Panc1 (cell line): Measurements from ENCODE around the gene KCNQ1. TPM values are rescaled to one million over a fixed set of nuclear protein-coding genes. Genes with fewer than 3 reads are reported as not detected.

Experiments
- ATAC-seq: fragments of 200-7000 bp; cut with Tn5 transposase; 2 replicates; pipeline ENCODE4 v1.9.1; 2020; ENCODE audit warnings: mild to moderate bottlenecking, moderate library complexity
- BruUV-seq: library from RNA; stranded (reverse); fragments of 400-500 nt; replicated peaks from 2 replicates; lab custom pipeline; 2021; lab: Mats Ljungman, UMichigan
- CTCF ChIA-PET: fragments of 300-600 bp; sonication (Branson Sonifier 250); formaldehyde crosslinking; loops from one replicate; lab custom pipeline; 2022; ENCODE audit warnings: antibody characterized with exemption; lab: Charles Lee
- POLR2A ChIA-PET: fragments of 300-600 bp; sonication (Branson Sonifier 250); formaldehyde crosslinking; loops from one replicate; lab custom pipeline; 2022; ENCODE audit warnings: antibody characterized with exemption; lab: Charles Lee
- DNase-seq: peaks from one replicate; pipeline ENCODE4 v3.0.0-alpha.2; 2010; ENCODE audit warnings: low read depth, low spot score
- H3K27ac ChIP-seq: 2 replicates; pipeline ENCODE4 v1.5.1; 2011; ENCODE audit warnings: mild to moderate bottlenecking, low read length, inconsistent platforms
- H3K27me3 ChIP-seq: fragments of 200-500 bp; sonication (Bioruptor generic); 2 replicates; pipeline ENCODE4 v1.6.0; 2014; ENCODE audit warnings: low read length, inconsistent platforms; ENCODE audit not compliant: control insufficient read depth, insufficient read depth
- H3K36me3 ChIP-seq: fragments of 200-500 bp; sonication (Bioruptor generic); 2 replicates; pipeline ENCODE4 v1.5.1; 2014; ENCODE audit warnings: inconsistent platforms, mild to moderate bottlenecking, low read length, moderate library complexity; ENCODE audit not compliant: control insufficient read depth, insufficient read depth
- H3K4me1 ChIP-seq: 2 replicates; pipeline ENCODE4 v1.5.1; 2011; ENCODE audit warnings: inconsistent platforms, mild to moderate bottlenecking, low read length, moderate library complexity; ENCODE audit not compliant: control insufficient read depth, insufficient read depth
- H3K4me3 ChIP-seq, 2 experiments: 2 replicates each; pipeline ENCODE4 v1.5.1; 2011 to 2012; ENCODE audit warnings: low read depth in 2 of 2, low read length in 2 of 2, mild to moderate bottlenecking in 2 of 2, inconsistent platforms in 1 of 2, moderate library complexity in 1 of 2
- H3K9me3 ChIP-seq: fragments of 200-500 bp; sonication (Bioruptor generic); 2 replicates; pipeline ENCODE4 v1.5.1; 2014; ENCODE audit warnings: low read depth, mild to moderate bottlenecking, inconsistent platforms, low read length, moderate library complexity; ENCODE audit not compliant: control insufficient read depth, insufficient read depth
- POLR2AphosphoS5 ChIP-seq: IDR thresholded peaks from 2 replicates; pipeline ENCODE4 v1.6.1; 2012; ENCODE audit warnings: mild to moderate bottlenecking, low read depth, low read length, moderate library complexity
- SIN3A ChIP-seq: IDR thresholded peaks from 2 replicates; pipeline ENCODE4 v1.6.1; 2012; ENCODE audit warnings: low read depth, mild to moderate bottlenecking, low read length, moderate library complexity, borderline replicate concordance; ENCODE audit not compliant: insufficient read depth
- TCF7L2 ChIP-seq: IDR thresholded peaks from 2 replicates; pipeline ENCODE4 v1.6.1; 2011; ENCODE audit warnings: mild to moderate bottlenecking, low read depth, low read length, inconsistent platforms
- in situ Hi-C: cut with HindIII; loops from 2 replicates; pipeline ENCODE4 v1.10.0; 2016; ENCODE audit warnings: low sequenced_read_pairs, low pct_unique_long_range_greater_than_20kb
- intact Hi-C: fragments of 100-400 bp; cut with micrococcal nuclease; formaldehyde crosslinking; loops from one replicate; pipeline ENCODE4 v1.10.0; 2022; ENCODE audit not compliant: unreplicated experiment
- total RNA-seq: library from RNA; stranded (reverse); gene quantifications from one replicate; pipeline ENCODE4 v1.2.1, GENCODE V29; 2021; ENCODE audit not compliant: unreplicated experiment
- TF ChIP-seq, protein P1 (sequence below): fragments of 450-650 bp; IDR thresholded peaks from 2 replicates; pipeline ENCODE4 v1.5.1; 2017; ENCODE audit warnings: mild to moderate bottlenecking
- TF ChIP-seq, protein P2 (sequence below), 2 experiments: IDR thresholded peaks; 2 replicates each; pipeline ENCODE4 v1.6.1; 2011 to 2012; ENCODE audit warnings: low read depth in 2 of 2, control low read depth in 1 of 2, low read length in 1 of 2, mild to moderate bottlenecking in 1 of 2, moderate library complexity in 1 of 2; ENCODE audit not compliant: insufficient read depth in 1 of 2

The KCNQ1 gene
- total RNA-seq, 1 experiment from 2014 or later = 1.0 TPM

DNA sequence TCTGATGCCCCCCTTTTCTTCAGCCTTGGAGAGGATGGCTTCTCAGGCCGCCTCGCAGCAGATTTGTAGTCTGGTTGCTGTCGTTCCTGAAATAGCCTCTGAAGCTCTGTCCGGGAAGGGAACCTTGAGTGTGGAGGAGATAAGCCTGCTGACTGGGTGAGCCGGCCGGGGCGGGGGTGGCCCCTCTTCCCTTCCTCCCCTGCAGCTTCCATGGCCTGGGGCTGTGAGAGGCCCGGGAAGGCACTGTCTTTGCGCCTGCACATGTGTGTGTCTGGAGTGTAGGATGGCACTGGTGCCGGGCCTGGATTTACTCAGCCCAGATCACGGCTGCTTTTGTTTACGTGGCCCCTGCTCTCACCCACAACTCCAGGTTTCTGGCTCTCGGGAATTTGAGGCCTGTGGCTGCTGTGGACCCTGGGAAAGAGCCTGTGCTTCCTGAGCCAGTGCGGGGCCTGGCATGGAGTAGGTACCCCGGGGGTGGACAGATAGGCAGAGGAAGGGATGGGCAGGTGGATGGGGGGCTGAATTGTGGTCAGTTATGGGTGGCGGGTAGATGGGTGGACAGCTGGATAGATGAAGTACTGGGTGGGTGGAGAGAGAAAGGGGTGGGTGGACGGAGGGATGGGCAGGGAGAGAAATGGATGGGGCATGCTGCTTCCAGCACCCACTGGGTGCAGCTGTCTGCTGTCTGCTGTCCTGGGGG is 16.6 kb downstream of the KCNQ1 start:
- intact Hi-C loops (no loop called here), in situ Hi-C loops (no loop called here)
- no peaks in the 10 kb centered on the region for H3K4me1 ChIP-seq
- TF ChIP-seq TCF7L2 = no peak
- ChIA-PET CTCF (no interaction called here), POLR2A (no interaction called here)
- ATAC-seq (no peak), DNase-seq (no peak)
- H3K36me3 ChIP-seq = no peaks in the 10 kb centered on the region
- H3K9me3 ChIP-seq = no peaks in the 10 kb centered on the region
- no TSS peak for BruUV-seq
- no peak overlapping the region for H3K4me3 ChIP-seq
- H3K27me3 ChIP-seq = no peaks in the 10 kb centered on the region; the same call in 1 of the 2 replicates
- H3K27ac ChIP-seq = no peak overlapping the region

DNA sequence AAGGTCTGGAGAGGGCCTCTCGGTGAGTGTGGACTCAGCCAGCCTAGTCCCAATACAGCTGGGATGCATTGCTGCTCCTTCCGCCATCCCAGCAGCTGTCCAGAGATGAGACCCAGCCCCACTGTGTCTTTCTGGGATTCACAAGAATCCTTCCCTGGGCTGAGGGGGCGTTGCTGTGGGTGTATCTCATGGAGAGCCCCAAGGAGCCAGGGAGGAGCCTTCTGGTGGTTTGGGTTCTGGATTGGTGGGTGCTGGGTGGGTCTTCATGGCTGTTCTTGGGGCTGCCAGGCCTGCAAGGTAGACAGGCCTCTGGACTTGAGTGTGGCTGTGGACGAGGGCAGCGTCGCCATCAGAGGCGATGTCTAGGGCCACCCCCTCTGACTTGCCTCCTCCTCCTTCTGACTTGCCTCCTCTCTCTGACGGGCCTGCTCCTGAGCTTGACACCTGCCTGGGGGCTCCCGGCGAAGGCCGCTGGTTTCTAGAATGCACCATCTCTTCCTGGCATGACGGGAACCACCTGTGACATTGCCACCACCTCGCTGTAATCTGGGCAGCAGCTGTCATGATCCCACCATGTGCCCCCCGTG is 17.2 kb downstream of the KCNQ1 start:
- CTCF ChIA-PET = no interaction called here
- TF ChIP-seq POLR2AphosphoS5 (no peak), TCF7L2 (no peak), SIN3A (no peak)
- TF ChIP-seq, protein P1, sequence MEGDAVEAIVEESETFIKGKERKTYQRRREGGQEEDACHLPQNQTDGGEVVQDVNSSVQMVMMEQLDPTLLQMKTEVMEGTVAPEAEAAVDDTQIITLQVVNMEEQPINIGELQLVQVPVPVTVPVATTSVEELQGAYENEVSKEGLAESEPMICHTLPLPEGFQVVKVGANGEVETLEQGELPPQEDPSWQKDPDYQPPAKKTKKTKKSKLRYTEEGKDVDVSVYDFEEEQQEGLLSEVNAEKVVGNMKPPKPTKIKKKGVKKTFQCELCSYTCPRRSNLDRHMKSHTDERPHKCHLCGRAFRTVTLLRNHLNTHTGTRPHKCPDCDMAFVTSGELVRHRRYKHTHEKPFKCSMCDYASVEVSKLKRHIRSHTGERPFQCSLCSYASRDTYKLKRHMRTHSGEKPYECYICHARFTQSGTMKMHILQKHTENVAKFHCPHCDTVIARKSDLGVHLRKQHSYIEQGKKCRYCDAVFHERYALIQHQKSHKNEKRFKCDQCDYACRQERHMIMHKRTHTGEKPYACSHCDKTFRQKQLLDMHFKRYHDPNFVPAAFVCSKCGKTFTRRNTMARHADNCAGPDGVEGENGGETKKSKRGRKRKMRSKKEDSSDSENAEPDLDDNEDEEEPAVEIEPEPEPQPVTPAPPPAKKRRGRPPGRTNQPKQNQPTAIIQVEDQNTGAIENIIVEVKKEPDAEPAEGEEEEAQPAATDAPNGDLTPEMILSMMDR = no peak
- TF ChIP-seq, protein P2, sequence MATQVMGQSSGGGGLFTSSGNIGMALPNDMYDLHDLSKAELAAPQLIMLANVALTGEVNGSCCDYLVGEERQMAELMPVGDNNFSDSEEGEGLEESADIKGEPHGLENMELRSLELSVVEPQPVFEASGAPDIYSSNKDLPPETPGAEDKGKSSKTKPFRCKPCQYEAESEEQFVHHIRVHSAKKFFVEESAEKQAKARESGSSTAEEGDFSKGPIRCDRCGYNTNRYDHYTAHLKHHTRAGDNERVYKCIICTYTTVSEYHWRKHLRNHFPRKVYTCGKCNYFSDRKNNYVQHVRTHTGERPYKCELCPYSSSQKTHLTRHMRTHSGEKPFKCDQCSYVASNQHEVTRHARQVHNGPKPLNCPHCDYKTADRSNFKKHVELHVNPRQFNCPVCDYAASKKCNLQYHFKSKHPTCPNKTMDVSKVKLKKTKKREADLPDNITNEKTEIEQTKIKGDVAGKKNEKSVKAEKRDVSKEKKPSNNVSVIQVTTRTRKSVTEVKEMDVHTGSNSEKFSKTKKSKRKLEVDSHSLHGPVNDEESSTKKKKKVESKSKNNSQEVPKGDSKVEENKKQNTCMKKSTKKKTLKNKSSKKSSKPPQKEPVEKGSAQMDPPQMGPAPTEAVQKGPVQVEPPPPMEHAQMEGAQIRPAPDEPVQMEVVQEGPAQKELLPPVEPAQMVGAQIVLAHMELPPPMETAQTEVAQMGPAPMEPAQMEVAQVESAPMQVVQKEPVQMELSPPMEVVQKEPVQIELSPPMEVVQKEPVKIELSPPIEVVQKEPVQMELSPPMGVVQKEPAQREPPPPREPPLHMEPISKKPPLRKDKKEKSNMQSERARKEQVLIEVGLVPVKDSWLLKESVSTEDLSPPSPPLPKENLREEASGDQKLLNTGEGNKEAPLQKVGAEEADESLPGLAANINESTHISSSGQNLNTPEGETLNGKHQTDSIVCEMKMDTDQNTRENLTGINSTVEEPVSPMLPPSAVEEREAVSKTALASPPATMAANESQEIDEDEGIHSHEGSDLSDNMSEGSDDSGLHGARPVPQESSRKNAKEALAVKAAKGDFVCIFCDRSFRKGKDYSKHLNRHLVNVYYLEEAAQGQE (IDR thresholded peaks at IDR 0.05; ENCODE audit: insufficient read depth in 1 of 2, low read depth in 2 of 2, low read length in 1 of 2) = no peak
- no TSS peak for BruUV-seq

DNA sequence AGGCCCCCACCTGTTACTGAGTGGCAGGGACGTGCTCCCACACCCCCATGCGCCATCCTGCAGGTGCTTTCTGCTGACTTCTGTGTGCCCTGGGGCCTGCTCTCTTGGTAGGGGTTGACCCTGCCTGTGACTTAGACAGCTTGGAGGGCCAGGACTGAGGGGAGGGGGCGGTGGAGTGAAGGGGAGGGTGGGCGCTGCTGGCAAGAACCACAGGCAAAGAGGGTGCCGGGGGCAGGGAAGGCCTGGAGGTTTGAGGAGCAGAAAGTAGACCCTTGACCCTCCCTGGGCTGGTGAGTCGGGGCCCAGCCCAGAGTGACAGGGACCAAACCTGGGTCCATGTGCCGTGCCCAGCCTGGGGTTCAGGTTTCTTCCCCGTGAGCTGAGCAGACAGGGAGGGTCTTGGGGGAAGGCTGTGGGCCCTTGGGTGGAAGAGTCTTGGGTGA is 17.8 kb downstream of the KCNQ1 start:
- no peak for ATAC-seq
- Histone ChIP-seq H3K4me1 (no peaks in the 10 kb centered on the region), H3K9me3 (no peaks in the 10 kb centered on the region), H3K4me3 (no peak overlapping the region), H3K27me3 (no peaks in the 10 kb centered on the region), H3K27ac (no peak overlapping the region), H3K36me3 (no peaks in the 10 kb centered on the region)
- ChIA-PET POLR2A (no interaction called here), CTCF (no interaction called here)
- no peak for DNase-seq
- no TSS peak for BruUV-seq
- TF ChIP-seq POLR2AphosphoS5 = no peak
- no peak for TF ChIP-seq TCF7L2
- TF ChIP-seq, protein P1 = no peak
- TF ChIP-seq, protein P2 (IDR thresholded peaks at IDR 0.05; ENCODE audit: insufficient read depth in 1 of 2, low read depth in 2 of 2, low read length in 1 of 2) = no peak
- no peak for TF ChIP-seq SIN3A
- in situ Hi-C loops (no loop called here), intact Hi-C loops (no loop called here)

More for the DNA sequence above, 17.2 kb downstream of the KCNQ1 start:
- POLR2A ChIA-PET = no interaction called here
- intact Hi-C loops (no loop called here), in situ Hi-C loops (no loop called here)
- Histone ChIP-seq H3K4me3 (no peak overlapping the region), H3K36me3 (no peaks in the 10 kb centered on the region), H3K27me3 (no peaks in the 10 kb centered on the region; the same call in 1 of the 2 replicates), H3K4me1 (no peaks in the 10 kb centered on the region), H3K9me3 (no peaks in the 10 kb centered on the region), H3K27ac (no peak overlapping the region)
- ATAC-seq (no peak), DNase-seq (no peak)
